H1 (cell line): ENCODE results near the gene SULT2B1. TPM values are rescaled to one million over a fixed set of nuclear protein-coding genes. Genes with fewer than 3 reads are reported as not detected.

Source experiments
- SIX5 ChIP-seq: IDR thresholded peaks from 2 replicates; pipeline ENCODE4 v1.6.1; 2011; ENCODE audit warnings: mild to moderate bottlenecking, low read depth, low read length
- TAF7 ChIP-seq: optimal IDR thresholded peaks from 2 replicates; pipeline ENCODE3; 2011; ENCODE audit warnings: low read depth, mild to moderate bottlenecking, inconsistent platforms, low read length, moderate library complexity, borderline replicate concordance
- polyA plus RNA-seq, 7 experiments: library from polyadenylated mRNA; depleted of rRNA in 3 of 7; stranded (reverse) in 5 of 7; unstranded in 2 of 7; fragments of >200 nt in 5 of 7; fragments of 200-250 nt in 2 of 7; gene quantifications; 1 replicate in 5 of 7; 2 replicates in 1 of 7; 4 replicates in 1 of 7; pipeline versions ENCODE4 v1.2.1 to v1.2.3, GENCODE V29; 2011 to 2013; ENCODE audit warnings: missing spikeins in 2 of 7, mixed read lengths in 2 of 7
- total RNA-seq: library from RNA; stranded (reverse); fragmentation: NEBNext Ultra II Directional; extraction: Animal tissue kit (Norgen Biotek cat#: 25700); gene quantifications from 2 replicates; pipeline ENCODE4 v1.2.1, GENCODE V29; 2021

Gene SULT2B1
- total and polyA plus RNA-seq, 2 of the 8 experiments (the other 6 are each of a cell fraction or from before 2014, with no cell fraction given) = 1.5 to 2.6 TPM

DNA sequence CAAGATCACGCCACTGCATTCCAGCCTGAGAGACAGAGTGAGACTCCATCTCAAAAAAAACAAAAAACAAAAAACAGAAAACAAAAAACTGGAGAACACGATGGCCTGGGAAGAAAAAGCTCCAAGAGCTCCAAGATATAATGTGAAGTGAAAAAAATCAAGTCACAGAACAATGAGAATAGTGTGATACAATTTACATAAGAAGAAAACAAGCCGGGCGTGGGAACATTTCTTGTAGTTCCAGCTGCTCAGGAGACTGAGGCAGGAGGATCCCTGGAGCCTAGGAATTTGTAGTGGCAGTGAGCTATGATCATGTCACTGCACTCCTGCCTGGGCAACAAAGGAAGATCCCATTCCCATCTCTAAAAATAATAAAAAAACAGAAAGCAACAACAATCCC is 31.8 kb upstream of the SULT2B1 start (continued):
- no peak for TF ChIP-seq TAF7
- no peak for TF ChIP-seq SIX5
- TF ChIP-seq, all 59 proteins: peak for 0
